Activated naive CD4-positive, alpha-beta T cell treated with anti-CD3 and anti-CD28 coated beads, Interleukin-2, amount 50 U/mL, for 24 hours (primary cell): ENCODE measurements around the gene GABRG3.

ENCODE experiments used
- H3K27ac Mint-ChIP-seq: one replicate; pipeline ENCODE4 v1.8.0; 2021; ENCODE audit warnings: mild to moderate bottlenecking, mixed read lengths
- H3K27me3 Mint-ChIP-seq: one replicate; pipeline ENCODE4 v1.8.0; 2021; ENCODE audit warnings: mixed read lengths
- H3K36me3 Mint-ChIP-seq: one replicate; pipeline ENCODE4 v1.8.0; 2021; ENCODE audit warnings: mixed read lengths
- H3K4me1 Mint-ChIP-seq: one replicate; pipeline ENCODE4 v1.8.0; 2021; ENCODE audit warnings: mixed read lengths
- H3K4me3 Mint-ChIP-seq: one replicate; pipeline ENCODE4 v1.8.0; 2021; ENCODE audit warnings: mild to moderate bottlenecking, mixed read lengths
- H3K9me3 Mint-ChIP-seq: one replicate; pipeline ENCODE4 v1.8.0; 2021; ENCODE audit warnings: mixed read lengths

GABRG3 gene

GRCh38 chr15:27487846-27488245 lies 516.9 kb downstream of the GABRG3 start:
- Mint-ChIP-seq H3K27me3 (no peaks in the 10 kb centered on the region), H3K4me3 (no peak overlapping the region), H3K27ac (no peak overlapping the region), H3K36me3 (no peaks in the 10 kb centered on the region), H3K4me1 (no peaks in the 10 kb centered on the region), H3K9me3 (no peaks in the 10 kb centered on the region)

- H3K27me3 Mint-ChIP-seq: no peaks in the 10 kb centered on the region
- peaks cover 6% of the 10 kb centered on the region for H3K9me3 Mint-ChIP-seq
- H3K27ac Mint-ChIP-seq: no peak overlapping the region
- no peaks in the 10 kb centered on the region for H3K4me1 Mint-ChIP-seq
- no peak overlapping the region for H3K4me3 Mint-ChIP-seq
- no peaks in the 10 kb centered on the region for H3K36me3 Mint-ChIP-seq
These were observed 520.0 kb downstream of the GABRG3 start for GRCh38 chr15:27490867-27491595.

DNA sequence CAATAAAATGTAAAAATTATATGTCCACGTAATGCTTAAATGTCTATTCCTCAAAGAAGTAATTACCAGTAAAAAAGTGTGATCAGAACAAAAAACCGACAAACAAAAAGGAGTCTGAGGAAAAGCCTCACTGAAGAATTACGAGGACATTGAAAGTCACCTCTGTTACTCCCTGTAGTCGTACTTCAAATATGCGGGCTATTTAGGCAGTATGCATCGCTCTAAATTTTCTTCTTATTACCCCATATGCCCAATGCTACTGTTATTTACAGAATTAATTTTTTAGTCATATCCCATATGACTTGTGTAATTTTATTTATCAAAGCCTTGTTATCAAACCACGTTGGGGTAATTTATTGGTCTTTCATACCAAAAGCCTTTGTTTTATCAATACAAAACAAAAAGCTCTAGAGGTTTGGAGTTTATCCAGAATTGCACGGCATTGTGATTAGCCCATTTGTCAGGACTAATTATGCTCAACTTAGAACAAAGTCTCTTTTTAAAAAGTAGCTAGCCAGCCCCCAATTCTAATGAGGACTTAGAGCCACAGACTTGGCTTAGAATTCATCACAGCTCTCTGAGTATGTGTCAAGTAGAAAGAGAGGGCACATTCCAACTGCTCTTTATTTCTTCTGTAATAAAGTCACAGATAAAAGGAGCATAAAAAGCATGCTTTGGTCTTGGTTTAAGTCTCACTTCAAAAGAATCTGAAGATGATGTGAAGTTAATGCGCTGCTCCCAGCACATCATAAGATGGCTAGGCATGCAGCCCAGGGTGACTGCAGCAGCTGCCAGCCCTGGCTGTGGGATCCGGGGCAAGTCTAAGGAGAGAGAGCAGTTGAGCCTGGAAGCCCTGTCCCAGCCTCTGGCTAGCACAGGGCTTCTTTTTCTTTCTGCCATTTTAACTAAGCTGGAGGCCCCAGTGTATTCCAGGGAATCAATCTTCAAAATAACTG lies 521.0 kb downstream of the GABRG3 start:
- H3K4me1 Mint-ChIP-seq: no peaks in the 10 kb centered on the region
- peaks cover 6% of the 10 kb centered on the region for H3K9me3 Mint-ChIP-seq
- H3K27me3 Mint-ChIP-seq: no peaks in the 10 kb centered on the region
- no peak overlapping the region for H3K27ac Mint-ChIP-seq
- no peak overlapping the region for H3K4me3 Mint-ChIP-seq
- no peaks in the 10 kb centered on the region for H3K36me3 Mint-ChIP-seq

- Mint-ChIP-seq H3K27me3 (no peaks in the 10 kb centered on the region), H3K36me3 (no peaks in the 10 kb centered on the region), H3K4me3 (no peak overlapping the region), H3K9me3 (peaks cover 6% of the 10 kb centered on the region), H3K27ac (no peak overlapping the region), H3K4me1 (no peaks in the 10 kb centered on the region)
These were observed 525.0 kb downstream of the GABRG3 start for GRCh38 chr15:27495963-27496459.

DNA sequence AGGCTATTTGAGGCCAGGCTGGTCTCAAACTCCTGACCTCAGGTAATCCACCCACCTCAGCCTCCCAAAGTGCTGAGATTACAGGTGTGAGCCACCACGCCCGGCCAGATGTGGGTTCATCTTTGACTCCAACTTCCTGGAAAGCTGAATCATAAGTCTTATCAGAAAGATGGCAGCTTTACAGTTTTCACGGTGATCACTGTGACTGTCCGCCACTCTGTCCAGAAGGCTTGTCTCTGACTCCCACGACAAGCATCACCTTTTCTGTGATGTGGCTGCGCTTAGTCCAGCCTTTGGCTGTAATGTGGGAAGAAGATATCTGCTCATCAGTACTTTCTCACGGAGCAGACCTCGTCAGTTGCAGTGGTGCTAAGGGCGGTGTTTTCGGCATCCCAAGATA lies 527.7 kb downstream of the GABRG3 start:
- H3K27me3 Mint-ChIP-seq: no peaks in the 10 kb centered on the region
- H3K27ac Mint-ChIP-seq: no peak overlapping the region
- H3K9me3 Mint-ChIP-seq: peaks cover 11% of the 10 kb centered on the region
- no peak overlapping the region for H3K4me3 Mint-ChIP-seq
- no peaks in the 10 kb centered on the region for H3K4me1 Mint-ChIP-seq
- H3K36me3 Mint-ChIP-seq: no peaks in the 10 kb centered on the region

DNA sequence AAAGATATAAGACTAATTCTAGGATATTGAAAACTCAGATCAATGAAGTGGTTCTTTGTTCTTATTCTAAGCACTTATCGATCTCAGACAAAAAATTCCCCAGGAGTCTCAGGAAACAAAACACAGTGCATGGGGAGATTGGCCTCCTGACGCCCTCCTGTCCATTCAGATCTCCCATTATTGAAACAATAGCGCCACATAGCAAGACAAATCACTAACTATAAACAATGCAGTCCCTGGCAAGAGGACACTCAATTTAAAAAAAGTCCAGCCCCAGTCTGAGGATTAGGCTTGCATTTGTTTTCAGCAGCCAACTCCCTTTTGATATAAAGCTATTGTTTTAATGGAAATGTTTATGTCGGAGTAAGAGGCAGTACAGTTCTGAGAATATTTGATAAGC lies 528.2 kb downstream of the GABRG3 start:
- H3K9me3 Mint-ChIP-seq: peaks cover 11% of the 10 kb centered on the region
- H3K4me1 Mint-ChIP-seq: no peaks in the 10 kb centered on the region
- H3K4me3 Mint-ChIP-seq: no peak overlapping the region
- H3K27me3 Mint-ChIP-seq: no peaks in the 10 kb centered on the region
- H3K36me3 Mint-ChIP-seq: no peaks in the 10 kb centered on the region
- no peak overlapping the region for H3K27ac Mint-ChIP-seq

GRCh38 chr15:27499719-27500118 lies 528.7 kb downstream of the GABRG3 start:
- no peaks in the 10 kb centered on the region for H3K4me1 Mint-ChIP-seq
- H3K27me3 Mint-ChIP-seq: no peaks in the 10 kb centered on the region
- H3K27ac Mint-ChIP-seq: no peak overlapping the region
- no peaks in the 10 kb centered on the region for H3K36me3 Mint-ChIP-seq
- no peak overlapping the region for H3K4me3 Mint-ChIP-seq
- H3K9me3 Mint-ChIP-seq: peaks cover 11% of the 10 kb centered on the region

DNA sequence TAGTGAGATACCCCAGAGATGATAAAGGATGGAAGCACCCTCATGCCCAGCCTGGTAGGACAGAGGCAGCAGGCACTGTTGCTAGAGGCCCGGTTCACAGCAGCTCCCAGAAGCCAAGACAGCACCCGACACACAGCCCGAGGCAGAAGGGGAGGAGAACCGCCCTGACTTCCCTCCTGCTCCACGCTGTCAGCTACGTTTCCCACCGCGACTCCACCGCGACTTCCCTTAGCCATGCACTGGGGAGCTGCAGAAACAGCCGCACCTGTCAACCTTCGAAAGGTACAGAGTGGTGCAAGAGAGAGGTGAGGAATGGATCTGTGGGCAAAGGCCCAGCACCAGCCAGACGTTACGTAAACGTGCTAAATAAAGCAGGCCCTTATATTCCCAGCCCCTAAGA lies 529.2 kb downstream of the GABRG3 start:
- no peaks in the 10 kb centered on the region for H3K36me3 Mint-ChIP-seq
- no peaks in the 10 kb centered on the region for H3K27me3 Mint-ChIP-seq
- no peaks in the 10 kb centered on the region for H3K4me1 Mint-ChIP-seq
- no peak overlapping the region for H3K4me3 Mint-ChIP-seq
- H3K27ac Mint-ChIP-seq: no peak overlapping the region
- H3K9me3 Mint-ChIP-seq: peaks cover 11% of the 10 kb centered on the region

DNA sequence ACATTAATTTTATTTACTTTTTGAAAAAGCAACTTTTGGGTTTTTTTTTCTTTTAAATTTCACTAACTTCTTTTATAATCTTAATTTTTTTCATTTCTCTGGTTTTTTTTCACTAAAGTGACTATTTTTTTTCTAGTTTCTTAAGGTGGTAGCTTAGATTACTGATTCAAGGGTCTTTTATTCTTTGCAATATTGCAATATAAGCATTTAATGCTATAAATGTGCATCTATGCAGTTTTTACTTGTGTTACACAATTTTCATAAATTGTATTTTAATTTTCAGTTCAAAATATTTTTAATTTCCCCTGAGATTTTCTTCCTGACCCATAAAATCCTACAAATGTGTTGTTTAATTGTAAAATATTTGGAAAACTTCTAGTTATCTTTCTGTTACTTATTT lies 535.8 kb downstream of the GABRG3 start:
- no peaks in the 10 kb centered on the region for H3K27me3 Mint-ChIP-seq
- no peak overlapping the region for H3K27ac Mint-ChIP-seq
- no peaks in the 10 kb centered on the region for H3K4me1 Mint-ChIP-seq
- no peaks in the 10 kb centered on the region for H3K36me3 Mint-ChIP-seq
- peaks cover 17% of the 10 kb centered on the region for H3K9me3 Mint-ChIP-seq
- no peak overlapping the region for H3K4me3 Mint-ChIP-seq

- Mint-ChIP-seq H3K27me3 (no peaks in the 10 kb centered on the region), H3K36me3 (no peaks in the 10 kb centered on the region), H3K4me1 (no peaks in the 10 kb centered on the region), H3K4me3 (no peak overlapping the region), H3K9me3 (peaks cover 21% of the 10 kb centered on the region), H3K27ac (no peak overlapping the region)
These were observed 538.0 kb downstream of the GABRG3 start for GRCh38 chr15:27509014-27509413.

DNA sequence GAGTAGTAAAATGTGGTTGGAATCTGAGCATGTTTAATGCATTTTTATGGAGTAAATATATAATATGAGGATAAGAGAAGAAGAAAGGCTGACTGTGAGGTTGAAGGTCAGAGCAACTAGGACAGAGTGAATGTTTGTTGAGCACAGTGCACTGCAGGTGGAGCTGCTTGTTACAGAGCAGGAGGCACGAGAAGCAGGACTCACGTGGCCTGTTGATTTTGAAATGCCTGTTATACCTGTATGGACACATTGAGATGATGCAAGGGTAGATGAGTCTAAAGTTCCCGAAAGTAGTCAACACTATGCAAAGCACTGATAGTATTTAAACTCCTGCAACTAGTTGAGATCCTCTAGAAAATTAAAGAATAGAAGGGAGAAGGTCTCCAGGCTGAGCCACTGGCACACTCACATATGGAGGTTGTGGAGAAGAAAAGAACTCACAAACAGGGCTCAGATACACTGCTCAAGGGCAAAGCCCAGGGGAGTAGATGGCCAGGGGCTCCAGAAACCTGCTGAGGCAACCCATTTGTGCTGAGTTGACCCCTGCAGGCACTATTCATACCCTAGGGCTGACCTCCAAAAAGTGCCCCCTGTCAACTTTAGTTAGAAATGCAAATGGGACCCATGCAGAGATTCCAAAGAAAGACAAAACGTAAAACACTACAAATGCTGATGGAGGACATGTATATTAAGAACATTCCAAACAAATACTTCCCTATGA lies 541.5 kb downstream of the GABRG3 start:
- H3K4me1 Mint-ChIP-seq: no peaks in the 10 kb centered on the region
- no peaks in the 10 kb centered on the region for H3K27me3 Mint-ChIP-seq
- no peak overlapping the region for H3K4me3 Mint-ChIP-seq
- H3K36me3 Mint-ChIP-seq: no peaks in the 10 kb centered on the region
- peaks cover 12% of the 10 kb centered on the region for H3K9me3 Mint-ChIP-seq
- no peak overlapping the region for H3K27ac Mint-ChIP-seq

DNA sequence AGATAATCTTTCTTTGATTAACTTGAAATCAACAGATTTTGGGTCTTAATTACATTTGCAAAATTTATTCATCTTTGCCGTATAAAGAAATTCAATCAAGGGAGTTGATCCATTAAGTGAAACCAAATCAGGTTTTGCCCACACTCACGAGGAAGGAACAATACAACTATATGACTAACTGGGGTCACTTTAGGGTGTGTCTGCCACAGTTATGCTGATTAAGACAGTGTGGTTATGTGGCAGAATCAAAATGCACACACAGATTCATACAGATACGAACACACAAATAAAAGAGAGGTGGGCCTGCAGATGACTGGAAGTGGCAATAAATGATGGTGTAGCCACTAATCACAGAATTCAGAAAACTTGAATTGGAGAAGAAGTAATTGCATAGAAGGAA lies 543.5 kb downstream of the GABRG3 start:
- H3K27ac Mint-ChIP-seq: no peak overlapping the region
- H3K36me3 Mint-ChIP-seq: no peaks in the 10 kb centered on the region
- peaks cover 9% of the 10 kb centered on the region for H3K9me3 Mint-ChIP-seq
- no peaks in the 10 kb centered on the region for H3K27me3 Mint-ChIP-seq
- H3K4me3 Mint-ChIP-seq: no peak overlapping the region
- no peaks in the 10 kb centered on the region for H3K4me1 Mint-ChIP-seq

DNA sequence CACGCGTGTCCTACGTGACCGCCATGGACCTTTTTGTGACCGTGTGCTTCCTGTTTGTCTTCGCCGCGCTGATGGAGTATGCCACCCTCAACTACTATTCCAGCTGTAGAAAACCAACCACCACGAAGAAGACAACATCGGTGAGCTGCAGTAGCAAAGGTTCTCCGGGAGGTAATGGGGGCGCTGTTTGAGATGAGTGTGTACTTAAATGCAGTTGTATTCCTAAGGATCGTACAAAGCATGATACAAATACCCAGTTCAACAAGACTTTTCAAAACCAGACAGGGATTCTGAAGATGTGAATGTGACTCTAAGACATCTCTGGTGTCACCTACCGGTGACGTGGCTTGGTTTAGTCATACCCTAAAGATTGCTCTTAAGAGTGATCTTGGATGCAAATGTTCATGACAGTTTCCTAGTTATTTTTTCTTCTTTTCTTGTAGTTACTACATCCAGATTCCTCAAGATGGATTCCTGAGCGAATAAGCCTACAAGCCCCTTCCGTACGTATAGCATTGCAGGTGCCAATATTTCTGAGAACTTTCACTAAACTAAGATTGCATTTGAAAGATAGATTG lies 556.6 kb downstream of the GABRG3 start:
- no peaks in the 10 kb centered on the region for H3K27me3 Mint-ChIP-seq
- no peak overlapping the region for H3K4me3 Mint-ChIP-seq
- H3K4me1 Mint-ChIP-seq: no peaks in the 10 kb centered on the region
- H3K9me3 Mint-ChIP-seq: peaks cover 33% of the 10 kb centered on the region
- no peak overlapping the region for H3K27ac Mint-ChIP-seq
- H3K36me3 Mint-ChIP-seq: no peaks in the 10 kb centered on the region

GRCh38 chr15:27529399-27529798 lies 558.4 kb downstream of the GABRG3 start:
- Mint-ChIP-seq H3K27ac (peak overlapping the region; percentile 64), H3K4me3 (no peak overlapping the region), H3K36me3 (no peaks in the 10 kb centered on the region), H3K4me1 (no peaks in the 10 kb centered on the region), H3K27me3 (no peaks in the 10 kb centered on the region), H3K9me3 (peaks cover 25% of the 10 kb centered on the region)

DNA sequence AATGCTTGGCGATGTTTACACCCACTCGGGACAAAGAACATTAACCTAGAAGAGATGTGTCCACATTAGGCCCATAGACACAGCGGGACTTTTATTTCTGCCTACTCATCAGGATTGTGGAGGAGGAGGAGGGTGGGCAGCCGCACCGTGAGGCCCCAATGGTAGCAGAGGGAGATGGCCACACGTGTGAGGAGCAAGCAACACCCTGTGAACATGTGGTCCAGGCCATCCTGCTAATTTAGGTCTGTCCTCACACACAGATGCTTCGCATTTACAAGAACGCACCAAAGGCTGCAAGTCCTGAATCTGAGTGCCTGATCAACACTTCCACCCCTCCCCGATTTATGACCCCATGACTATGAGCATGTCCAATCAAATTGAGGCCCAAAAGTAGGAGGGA lies 560.0 kb downstream of the GABRG3 start:
- no peaks in the 10 kb centered on the region for H3K27me3 Mint-ChIP-seq
- no peak overlapping the region for H3K4me3 Mint-ChIP-seq
- no peaks in the 10 kb centered on the region for H3K4me1 Mint-ChIP-seq
- no peaks in the 10 kb centered on the region for H3K36me3 Mint-ChIP-seq
- H3K9me3 Mint-ChIP-seq: peaks cover 17% of the 10 kb centered on the region
- H3K27ac Mint-ChIP-seq: no peak overlapping the region
